Activated CD4-positive, alpha-beta T cell treated with anti-CD3 and anti-CD28 coated beads, Interleukin-2, amount 10 ng/mL, durations not matched to agents 24 days and 14 days (primary cell): ENCODE data around the gene UBASH3B. TPM values are rescaled to one million over a fixed set of nuclear protein-coding genes. Genes with fewer than 3 reads are reported as not detected.

ENCODE experiments used
- DNase-seq: peaks from one replicate; pipeline ENCODE4 v3.0.0; 2022
- H3K27ac Mint-ChIP-seq: one replicate; pipeline ENCODE4 v1.8.0; 2022; ENCODE audit warnings: mild to moderate bottlenecking, mixed read lengths
- H3K27me3 Mint-ChIP-seq: one replicate; pipeline ENCODE4 v1.8.0; 2022; ENCODE audit warnings: mixed read lengths
- H3K36me3 Mint-ChIP-seq: one replicate; pipeline ENCODE4 v1.8.0; 2022; ENCODE audit warnings: low read depth, mild to moderate bottlenecking, mixed read lengths
- H3K4me1 Mint-ChIP-seq: one replicate; pipeline ENCODE4 v1.8.0; 2021; ENCODE audit warnings: mixed read lengths
- H3K4me3 Mint-ChIP-seq: one replicate; pipeline ENCODE4 v1.8.0; 2022; ENCODE audit warnings: mild to moderate bottlenecking, moderate library complexity, mixed read lengths
- H3K9me3 Mint-ChIP-seq: one replicate; pipeline ENCODE4 v1.8.0; 2021; ENCODE audit warnings: mixed read lengths
- intact Hi-C: fragments of 100-400 bp; cut with micrococcal nuclease; formaldehyde crosslinking; loops from one replicate; pipeline ENCODE4 v1.15.1; 2023
- total RNA-seq: library from RNA; stranded (reverse); gene quantifications from 2 replicates; pipeline ENCODE4 v1.2.3, GENCODE V29; 2022

UBASH3B gene
- total RNA-seq, 1 donor from 2014 or later, result 14.8 TPM

- Mint-ChIP-seq H3K9me3 (peaks cover 14% of the 10 kb centered on the region), H3K27me3 (peaks cover 1% of the 10 kb centered on the region), H3K36me3 (peaks cover 9% of the 10 kb centered on the region), H3K4me3 (no peak overlapping the region), H3K4me1 (peaks cover 34% of the 10 kb centered on the region), H3K27ac (no peak overlapping the region)
- no peak for DNase-seq
- intact Hi-C loops, result loop anchor here (10.0 kb wide), 1 partner anchor 1092 kb away; no protein-coding TSS in a partner anchor
Measured at GRCh38 chr11:122672892-122673291, 17.4 kb downstream of the UBASH3B start.

GRCh38 chr11:122673701-122674100 is 18.2 kb downstream of the UBASH3B start:
- peaks cover 29% of the 10 kb centered on the region for H3K4me1 Mint-ChIP-seq
- no peak overlapping the region for H3K27ac Mint-ChIP-seq
- no peak for DNase-seq
- intact Hi-C loops, result loop anchor here (2.0 to 10.0 kb wide), 3 partner anchors 23 to 1091 kb away; no protein-coding TSS in a partner anchor
- H3K4me3 Mint-ChIP-seq, result no peak overlapping the region
- peaks cover 1% of the 10 kb centered on the region for H3K27me3 Mint-ChIP-seq
- H3K36me3 Mint-ChIP-seq, result peaks cover 9% of the 10 kb centered on the region
- H3K9me3 Mint-ChIP-seq, result peaks cover 14% of the 10 kb centered on the region

DNA sequence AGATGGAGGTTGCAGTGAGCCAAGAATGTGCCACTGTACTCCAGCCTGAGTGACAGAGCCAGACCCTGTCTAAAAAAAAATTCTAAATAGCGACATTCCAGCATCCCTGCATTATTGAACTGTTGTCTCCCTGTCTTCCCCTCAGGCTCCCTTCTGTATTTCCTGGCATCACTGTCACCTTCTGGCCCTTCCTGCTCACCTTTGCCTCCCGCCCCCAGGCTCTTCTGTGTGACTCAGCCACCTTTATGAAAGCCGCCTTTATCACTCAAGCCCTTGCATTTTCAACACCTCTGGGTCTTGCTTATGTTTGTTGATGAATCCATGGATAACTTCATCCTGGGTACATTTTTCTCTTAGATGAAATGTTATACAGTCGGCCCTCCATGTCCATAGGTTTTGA is 21.1 kb downstream of the UBASH3B start:
- H3K4me3 Mint-ChIP-seq, result peak overlapping the region; percentile 53
- no peak for DNase-seq
- H3K27me3 Mint-ChIP-seq, result peaks cover 3% of the 10 kb centered on the region
- no peaks in the 10 kb centered on the region for H3K36me3 Mint-ChIP-seq
- H3K4me1 Mint-ChIP-seq, result peaks cover 17% of the 10 kb centered on the region
- intact Hi-C loops, result loop anchor here (10.0 kb wide), 1 partner anchor 1088 kb away; no protein-coding TSS in a partner anchor
- H3K9me3 Mint-ChIP-seq, result no peaks in the 10 kb centered on the region
- peak overlapping the region; percentile 32 for H3K27ac Mint-ChIP-seq

DNA sequence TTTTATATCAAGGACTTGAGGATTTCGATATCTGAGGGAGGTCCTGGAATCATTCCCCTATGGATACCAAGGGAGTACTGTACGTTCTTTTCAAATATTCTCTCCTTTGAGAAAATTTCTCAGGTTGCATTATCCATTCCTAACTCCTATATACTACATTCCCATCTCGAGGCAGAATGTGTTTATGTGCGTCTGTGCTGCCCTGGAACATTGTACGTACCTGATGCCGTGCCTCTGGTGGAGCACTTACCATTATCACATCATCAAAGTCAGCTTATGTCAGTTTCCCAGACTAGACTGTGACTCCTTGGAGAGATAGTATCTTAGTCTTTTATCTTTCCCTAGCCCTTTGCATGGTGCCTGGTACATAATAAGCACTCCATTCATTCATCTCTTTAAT is 21.7 kb downstream of the UBASH3B start:
- no peak overlapping the region for H3K27ac Mint-ChIP-seq
- peaks cover 3% of the 10 kb centered on the region for H3K27me3 Mint-ChIP-seq
- intact Hi-C loops, result loop anchor here (10.0 kb wide), 1 partner anchor 1088 kb away; no protein-coding TSS in a partner anchor
- H3K9me3 Mint-ChIP-seq, result no peaks in the 10 kb centered on the region
- DNase-seq, result no peak
- peaks cover 19% of the 10 kb centered on the region for H3K4me1 Mint-ChIP-seq
- no peak overlapping the region for H3K4me3 Mint-ChIP-seq
- H3K36me3 Mint-ChIP-seq, result no peaks in the 10 kb centered on the region

GRCh38 chr11:122678406-122678805 is 22.9 kb downstream of the UBASH3B start:
- H3K9me3 Mint-ChIP-seq, result no peaks in the 10 kb centered on the region
- intact Hi-C loops, result loop anchor here (10.0 kb wide), 1 partner anchor 1086 kb away; no protein-coding TSS in a partner anchor
- peaks cover 17% of the 10 kb centered on the region for H3K4me1 Mint-ChIP-seq
- DNase-seq, result no peak
- no peaks in the 10 kb centered on the region for H3K36me3 Mint-ChIP-seq
- H3K27ac Mint-ChIP-seq, result no peak overlapping the region
- H3K4me3 Mint-ChIP-seq, result no peak overlapping the region
- H3K27me3 Mint-ChIP-seq, result peaks cover 6% of the 10 kb centered on the region

- H3K4me3 Mint-ChIP-seq, result no peak overlapping the region
- intact Hi-C loops, result loop anchor here (10.0 kb wide), 1 partner anchor 1085 kb away; no protein-coding TSS in a partner anchor
- H3K27me3 Mint-ChIP-seq, result peaks cover 6% of the 10 kb centered on the region
- no peak overlapping the region for H3K27ac Mint-ChIP-seq
- DNase-seq, result no peak
- H3K4me1 Mint-ChIP-seq, result peaks cover 21% of the 10 kb centered on the region
- no peaks in the 10 kb centered on the region for H3K36me3 Mint-ChIP-seq
- no peaks in the 10 kb centered on the region for H3K9me3 Mint-ChIP-seq
Measured at GRCh38 chr11:122679466-122679865, 23.9 kb downstream of the UBASH3B start.

DNA sequence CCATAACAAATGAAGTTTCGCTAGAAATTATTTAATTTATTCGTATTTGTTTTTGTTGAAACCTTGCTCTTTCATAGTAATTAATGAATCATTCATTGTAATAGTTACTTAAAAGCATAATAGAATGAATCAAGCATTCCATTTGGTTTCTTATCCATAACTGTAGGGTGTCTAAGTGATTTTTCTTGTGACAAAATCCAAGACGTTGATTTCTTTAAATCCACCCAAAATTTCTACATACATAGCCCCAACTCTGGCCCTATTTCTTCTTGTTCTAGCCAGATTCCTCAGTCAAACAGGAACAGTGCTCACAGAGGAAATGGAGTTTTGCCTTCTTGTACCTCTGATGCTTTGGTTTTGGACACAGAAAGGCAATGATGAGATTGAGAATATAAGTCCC is 25.5 kb downstream of the UBASH3B start:
- no peak for DNase-seq
- no peaks in the 10 kb centered on the region for H3K9me3 Mint-ChIP-seq
- peaks cover 6% of the 10 kb centered on the region for H3K27me3 Mint-ChIP-seq
- no peak overlapping the region for H3K27ac Mint-ChIP-seq
- H3K4me1 Mint-ChIP-seq, result peaks cover 12% of the 10 kb centered on the region
- intact Hi-C loops, result no loop called here
- no peaks in the 10 kb centered on the region for H3K36me3 Mint-ChIP-seq
- no peak overlapping the region for H3K4me3 Mint-ChIP-seq

GRCh38 chr11:122681735-122682134 is 26.2 kb downstream of the UBASH3B start:
- Mint-ChIP-seq H3K36me3 (no peaks in the 10 kb centered on the region), H3K9me3 (no peaks in the 10 kb centered on the region), H3K4me3 (no peak overlapping the region), H3K4me1 (peaks cover 11% of the 10 kb centered on the region), H3K27me3 (peaks cover 6% of the 10 kb centered on the region), H3K27ac (no peak overlapping the region)
- intact Hi-C loops, result no loop called here
- no peak for DNase-seq

- no peaks in the 10 kb centered on the region for H3K9me3 Mint-ChIP-seq
- intact Hi-C loops, result no loop called here
- H3K27ac Mint-ChIP-seq, result no peak overlapping the region
- H3K4me1 Mint-ChIP-seq, result peaks cover 13% of the 10 kb centered on the region
- no peak for DNase-seq
- H3K27me3 Mint-ChIP-seq, result peaks cover 6% of the 10 kb centered on the region
- no peak overlapping the region for H3K4me3 Mint-ChIP-seq
- H3K36me3 Mint-ChIP-seq, result no peaks in the 10 kb centered on the region
Measured at GRCh38 chr11:122682464-122682863, 26.9 kb downstream of the UBASH3B start.

GRCh38 chr11:122685041-122685440 is 29.5 kb downstream of the UBASH3B start:
- peaks cover 3% of the 10 kb centered on the region for H3K27me3 Mint-ChIP-seq
- no peaks in the 10 kb centered on the region for H3K9me3 Mint-ChIP-seq
- no peaks in the 10 kb centered on the region for H3K36me3 Mint-ChIP-seq
- intact Hi-C loops, result no loop called here
- no peak for DNase-seq
- H3K27ac Mint-ChIP-seq, result no peak overlapping the region
- H3K4me3 Mint-ChIP-seq, result no peak overlapping the region
- peaks cover 18% of the 10 kb centered on the region for H3K4me1 Mint-ChIP-seq

DNA sequence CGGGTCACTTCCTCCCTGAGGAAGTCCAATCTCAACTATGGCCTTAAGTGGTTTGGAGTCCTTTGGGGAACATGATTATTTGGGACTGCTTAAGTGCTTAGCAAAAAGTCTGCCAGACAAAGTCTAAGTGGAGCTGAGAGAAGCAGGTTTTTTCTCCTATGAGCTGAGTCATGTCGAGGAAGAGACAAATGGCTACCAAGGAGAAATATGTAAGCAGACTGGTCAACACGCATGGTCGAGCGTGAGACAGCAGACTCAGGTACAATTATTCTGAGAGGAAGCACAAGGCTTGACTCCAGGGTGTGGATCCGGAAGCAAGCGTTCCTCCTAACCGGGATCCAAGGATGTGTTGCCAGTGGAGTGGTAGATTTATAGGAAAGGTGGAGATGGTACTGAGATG is 30.6 kb downstream of the UBASH3B start:
- H3K36me3 Mint-ChIP-seq, result no peaks in the 10 kb centered on the region
- peaks cover 24% of the 10 kb centered on the region for H3K4me1 Mint-ChIP-seq
- no peak overlapping the region for H3K4me3 Mint-ChIP-seq
- no peak overlapping the region for H3K27ac Mint-ChIP-seq
- DNase-seq, result no peak
- intact Hi-C loops, result no loop called here
- peaks cover 3% of the 10 kb centered on the region for H3K27me3 Mint-ChIP-seq
- H3K9me3 Mint-ChIP-seq, result no peaks in the 10 kb centered on the region

GRCh38 chr11:122690384-122690783 is 34.9 kb downstream of the UBASH3B start:
- H3K4me3 Mint-ChIP-seq, result peak overlapping the region; percentile 64
- H3K27me3 Mint-ChIP-seq, result no peaks in the 10 kb centered on the region
- H3K36me3 Mint-ChIP-seq, result peaks cover 5% of the 10 kb centered on the region
- peaks cover 43% of the 10 kb centered on the region for H3K4me1 Mint-ChIP-seq
- intact Hi-C loops, result no loop called here
- H3K9me3 Mint-ChIP-seq, result no peaks in the 10 kb centered on the region
- H3K27ac Mint-ChIP-seq, result peak overlapping the region; percentile 67
- DNase-seq, result no peak

- peak; percentile 66 for DNase-seq
- intact Hi-C loops, result no loop called here
- Mint-ChIP-seq H3K27me3 (no peaks in the 10 kb centered on the region), H3K4me3 (peak overlapping the region; percentile 64), H3K4me1 (peaks cover 46% of the 10 kb centered on the region), H3K9me3 (no peaks in the 10 kb centered on the region), H3K27ac (peak overlapping the region; percentile 67), H3K36me3 (peaks cover 8% of the 10 kb centered on the region)
Measured at GRCh38 chr11:122690801-122691548, 35.5 kb downstream of the UBASH3B start.

GRCh38 chr11:122691549-122692150 is 36.1 kb downstream of the UBASH3B start:
- Mint-ChIP-seq H3K4me3 (peak overlapping the region; percentile 64), H3K27ac (peak overlapping the region; percentile 67), H3K9me3 (no peaks in the 10 kb centered on the region), H3K27me3 (no peaks in the 10 kb centered on the region), H3K4me1 (peaks cover 50% of the 10 kb centered on the region), H3K36me3 (peaks cover 8% of the 10 kb centered on the region)
- intact Hi-C loops, result no loop called here
- no peak for DNase-seq
